HG03064 (cell line): ENCODE data around the gene CCNL1.

Experiments used
- ATAC-seq: cut with Tn5 transposase; IDR thresholded peaks from one replicate; pipeline ENCODE4 v1.9.1; 2021; ENCODE audit warnings: low read depth; ENCODE audit not compliant: unreplicated experiment

CCNL1 gene

GRCh38 chr3:157148196-157148889 is 11.6 kb downstream of the CCNL1 start:
- ATAC-seq: no peak

GRCh38 chr3:157147099-157147803 is 12.7 kb downstream of the CCNL1 start:
- no peak for ATAC-seq

GRCh38 chr3:157145606-157146322 is 14.2 kb downstream of the CCNL1 start:
- ATAC-seq: no peak

- no peak for ATAC-seq
These were observed 17.6 kb downstream of the CCNL1 start for GRCh38 chr3:157142315-157142714.

- no peak for ATAC-seq
These were observed 19.9 kb downstream of the CCNL1 start for GRCh38 chr3:157139938-157140534.

- no peak for ATAC-seq
These were observed 23.1 kb downstream of the CCNL1 start for GRCh38 chr3:157136647-157137387.

- ATAC-seq: no peak
These were observed 24.1 kb downstream of the CCNL1 start for GRCh38 chr3:157135671-157136396.

- no peak for ATAC-seq
These were observed 25.2 kb downstream of the CCNL1 start for GRCh38 chr3:157134620-157135191.

GRCh38 chr3:157133434-157134320 is 26.3 kb downstream of the CCNL1 start:
- ATAC-seq: no peak

GRCh38 chr3:157132936-157133335 is 27.0 kb downstream of the CCNL1 start:
- no peak for ATAC-seq

- ATAC-seq: no peak
These were observed 27.6 kb downstream of the CCNL1 start for GRCh38 chr3:157132341-157132740.

- no peak for ATAC-seq
These were observed 28.1 kb downstream of the CCNL1 start for GRCh38 chr3:157131861-157132260.

- ATAC-seq: no peak
These were observed 29.3 kb downstream of the CCNL1 start for GRCh38 chr3:157130467-157131251.

- ATAC-seq: no peak
These were observed 30.0 kb downstream of the CCNL1 start for GRCh38 chr3:157129803-157130466.

- no peak for ATAC-seq
These were observed 30.9 kb downstream of the CCNL1 start for GRCh38 chr3:157128771-157129681.
